PC-3 (cell line): ENCODE results near the gene KRT7. TPM values are rescaled to one million over a fixed set of nuclear protein-coding genes. Genes with fewer than 3 reads are reported as not detected.
A peak's percentile ranks its signal among the peaks of the same experiment; 100 is the strongest.

Experiments
- ATAC-seq: fragments of 200-7000 bp; cut with Tn5 transposase; 2 replicates; pipeline ENCODE4 v1.9.1; 2020; ENCODE audit warnings: mild to moderate bottlenecking, moderate library complexity
- BruUV-seq: library from RNA; stranded (reverse); fragments of 400-500 nt; replicated peaks from 2 replicates; lab custom pipeline; 2021; lab: Mats Ljungman, UMichigan
- CTCF ChIA-PET: fragments of 300-600 bp; sonication (Branson Sonifier 250); formaldehyde crosslinking; loops from one replicate; lab custom pipeline; 2022; ENCODE audit warnings: antibody characterized with exemption; lab: Charles Lee
- POLR2A ChIA-PET: fragments of 300-600 bp; sonication (Branson Sonifier 250); formaldehyde crosslinking; loops from one replicate; lab custom pipeline; 2022; ENCODE audit warnings: antibody characterized with exemption; ENCODE audit not compliant: unreplicated experiment; lab: Charles Lee
- DNase-seq: peaks from one replicate; pipeline ENCODE4 v3.0.0-alpha.2; 2015
- H2AFZ ChIP-seq: fragments of 300-600 bp; sonication (generic); 2 replicates; pipeline ENCODE4 v1.6.0; 2016; ENCODE audit warnings: antibody characterized with exemption, low read length
- H3F3A ChIP-seq: fragments of 300-600 bp; sonication (generic); one replicate; pipeline ENCODE4 v1.6.0; 2017; ENCODE audit warnings: antibody characterized with exemption, low read length, control low read depth, mild to moderate bottlenecking; ENCODE audit not compliant: unreplicated experiment
- H3K27ac ChIP-seq: fragments of 300-600 bp; sonication (generic); 2 replicates; pipeline ENCODE4 v1.5.1; 2016; ENCODE audit warnings: mild to moderate bottlenecking, low read length
- H3K27me3 ChIP-seq: fragments of 300-600 bp; sonication (generic); 2 replicates; pipeline ENCODE4 v1.6.1; 2016; ENCODE audit warnings: low read length, mixed read lengths
- H3K36me3 ChIP-seq: fragments of 300-600 bp; sonication (generic); 2 replicates; pipeline ENCODE4 v1.6.1; 2016; ENCODE audit warnings: low read depth, mixed run types, low read length, mixed read lengths
- H3K4me1 ChIP-seq: fragments of 300-600 bp; sonication (generic); 2 replicates; pipeline ENCODE4 v1.5.1; 2016; ENCODE audit warnings: low read length; ENCODE audit not compliant: insufficient read depth
- H3K4me2 ChIP-seq: fragments of 300-600 bp; sonication (generic); 2 replicates; pipeline ENCODE4 v1.6.0; 2016; ENCODE audit warnings: low read length
- H3K4me3 ChIP-seq: fragments of 300-600 bp; sonication (generic); 2 replicates; pipeline ENCODE4 v1.5.1; 2016; ENCODE audit warnings: mild to moderate bottlenecking, low read length, mixed read lengths
- H3K79me2 ChIP-seq: fragments of 300-600 bp; sonication (generic); 2 replicates; pipeline ENCODE4 v1.6.1; 2017; ENCODE audit warnings: low read length, mixed read lengths
- H3K9ac ChIP-seq: fragments of 300-600 bp; sonication (generic); 2 replicates; pipeline ENCODE4 v1.6.0; 2016; ENCODE audit warnings: mild to moderate bottlenecking, low read length
- H3K9me2 ChIP-seq: fragments of 300-600 bp; sonication (generic); replicated peaks from 2 replicates; pipeline ENCODE4 v1.6.1; 2016; ENCODE audit warnings: mixed run types, low read length, mixed read lengths
- H3K9me3 ChIP-seq: fragments of 300-600 bp; sonication (generic); 2 replicates; pipeline ENCODE4 v1.6.1; 2016; ENCODE audit warnings: low read length, mixed read lengths
- H4K20me1 ChIP-seq: fragments of 300-600 bp; sonication (generic); 2 replicates; pipeline ENCODE4 v1.6.1; 2016; ENCODE audit warnings: low read length, mixed read lengths
- CTCF ChIP-seq: fragments of 300-600 bp; sonication (generic); conservative IDR thresholded peaks from 2 replicates; pipeline ENCODE4 v1.5.1; 2017; ENCODE audit warnings: antibody characterized with exemption, low read depth, mild to moderate bottlenecking, low read length
- EZH2 ChIP-seq: fragments of 300-600 bp; sonication (generic); IDR thresholded peaks from one replicate; pipeline ENCODE4 v1.6.1; 2017; ENCODE audit warnings: antibody characterized with exemption, mild to moderate bottlenecking, low read length; ENCODE audit not compliant: unreplicated experiment
- EZH2phosphoT487 ChIP-seq: fragments of 300-600 bp; sonication (generic); IDR thresholded peaks from 2 replicates; pipeline ENCODE4 v1.6.1; 2018; ENCODE audit warnings: mild to moderate bottlenecking, antibody characterized with exemption, low read length, borderline replicate concordance
- intact Hi-C: fragments of 100-400 bp; cut with micrococcal nuclease; formaldehyde crosslinking; loops from 2 replicates; pipeline ENCODE4 v1.9.0; 2023
- total RNA-seq: library from RNA; depleted of rRNA; stranded (reverse); fragments of >200 nt; gene quantifications from 2 replicates; pipeline ENCODE4 v1.2.3, GENCODE V29; 2014

KRT7 gene
- total RNA-seq, 1 experiment from 2014 or later, result 2,144 TPM

GRCh38 chr12:52212701-52213563 is 20.1 kb upstream of the KRT7 start:
- intact Hi-C loops, result loop anchor here (1.0 kb wide), 1 partner anchor 41 kb away; no protein-coding TSS in a partner anchor
- Histone ChIP-seq H3K4me1 (peaks cover 63% of the 10 kb centered on the region), H3K27ac (no peak overlapping the region), H3K36me3 (no peaks in the 10 kb centered on the region), H3K27me3 (no peaks in the 10 kb centered on the region), H3K4me3 (no peak overlapping the region), H3K9ac (no peak overlapping the region), H3K4me2 (no peak overlapping the region), H3K9me2 (no peaks in the 10 kb centered on the region), H3K9me3 (no peaks in the 10 kb centered on the region), H3K79me2 (no peaks in the 10 kb centered on the region), H2AFZ (no peak overlapping the region), H4K20me1 (no peaks in the 10 kb centered on the region), H3F3A (peaks cover 5% of the 10 kb centered on the region)
- DNase-seq, result no peak
- ATAC-seq, result no peak
- CTCF ChIA-PET, result no interaction called here
- POLR2A ChIA-PET, result no interaction called here
- BruUV-seq, result no TSS peak
- TF ChIP-seq EZH2 (no peak), EZH2phosphoT487 (no peak), CTCF (no peak)

GRCh38 chr12:52213564-52214420 is 19.3 kb upstream of the KRT7 start:
- Histone ChIP-seq H3F3A (peaks cover 7% of the 10 kb centered on the region), H2AFZ (no peak overlapping the region), H3K9me3 (no peaks in the 10 kb centered on the region), H4K20me1 (no peaks in the 10 kb centered on the region), H3K4me3 (no peak overlapping the region), H3K9ac (no peak overlapping the region), H3K9me2 (no peaks in the 10 kb centered on the region), H3K4me1 (peaks cover 61% of the 10 kb centered on the region), H3K4me2 (peak overlapping the region; percentile 6; the same call in 1 of the 2 replicates), H3K36me3 (no peaks in the 10 kb centered on the region), H3K79me2 (no peaks in the 10 kb centered on the region), H3K27me3 (no peaks in the 10 kb centered on the region), H3K27ac (peak overlapping the region; percentile 72)
- DNase-seq, result peak; percentile 96
- ATAC-seq, result peak; percentile 56
- ChIA-PET CTCF (interaction anchor here (0.5 kb wide), 1 partner anchor 65 kb away, joined by 3 read pairs; no protein-coding TSS in a partner anchor), POLR2A (no interaction called here)
- intact Hi-C loops, result loop anchor here (1.0 kb wide), 1 partner anchor 41 kb away; no protein-coding TSS in a partner anchor
- BruUV-seq, result no TSS peak
- TF ChIP-seq CTCF (peak; percentile 99), EZH2 (no peak)
